ENCODE data around the gene FAM131A.

FAM131A gene

DNA sequence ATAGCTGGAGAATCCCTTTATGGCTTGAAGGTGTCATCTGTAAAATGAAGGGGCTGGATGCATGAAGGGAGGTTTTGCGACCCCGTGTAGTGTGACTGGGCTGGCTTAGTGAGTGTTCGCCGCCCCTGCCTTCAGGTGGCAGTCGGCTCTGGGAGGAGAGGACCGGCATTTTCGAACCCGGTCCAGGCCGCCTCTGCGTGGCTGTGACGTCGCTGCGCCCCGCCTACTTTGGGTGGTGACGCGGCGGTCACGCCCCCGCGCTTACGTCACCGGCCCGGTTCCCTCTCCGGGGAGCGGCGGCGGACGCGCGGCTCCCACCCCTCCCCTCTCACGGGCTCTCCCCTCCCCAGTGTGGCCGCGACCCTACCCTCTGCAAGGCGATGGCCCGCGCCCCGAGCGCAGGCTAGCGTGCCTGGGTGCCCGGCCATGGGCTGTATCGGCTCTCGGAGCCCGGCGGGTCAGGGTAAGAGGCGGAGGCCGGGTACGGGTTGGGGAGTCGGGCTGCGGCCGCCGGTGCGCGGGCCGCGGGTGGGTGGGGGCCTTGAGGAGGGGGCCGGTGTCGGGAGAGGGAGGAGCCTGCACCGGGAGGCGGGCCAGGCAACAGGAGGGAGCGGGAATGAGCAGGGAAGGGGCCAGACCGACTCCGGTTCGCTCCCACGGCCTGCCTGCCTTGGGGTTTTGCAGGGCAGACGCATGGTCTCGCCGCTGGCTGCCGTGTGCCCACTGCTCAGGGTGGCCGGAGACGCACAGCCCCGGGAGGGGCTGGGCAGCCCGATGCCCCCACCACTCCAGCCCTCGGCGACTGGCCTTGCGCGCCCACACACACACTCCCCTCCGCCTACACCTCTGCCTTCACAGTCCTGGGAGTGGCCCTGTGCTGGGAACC is 1.5 kb upstream of the FAM131A start (continued):
- TF ChIP-seq HIC1 (tag by site-specific recombination; IDR thresholded peaks at IDR 0.05) (peak; percentile 81), ZSCAN30 (tag by site-specific recombination; IDR thresholded peaks at IDR 0.05) (0 out of 2 replicates have a peak, but pooled peaks have one; percentile 26), TCF7L2 (IDR thresholded peaks at IDR 0.05; ENCODE audit: borderline replicate concordance, low read depth, low read length) (no peak), ZNF214 (tag by site-specific recombination; IDR thresholded peaks at IDR 0.05; ENCODE audit: borderline replicate concordance) (no peak), ZNF138 (tag by site-specific recombination; IDR thresholded peaks at IDR 0.05; ENCODE audit: borderline replicate concordance) (no peak), ZNF830 (tag by site-specific recombination; IDR thresholded peaks at IDR 0.05; ENCODE audit: low read depth) (no peak), ZNF121 (tag by site-specific recombination; IDR thresholded peaks at IDR 0.05) (no peak), PRDM1 (tag by site-specific recombination; IDR thresholded peaks at IDR 0.05) (no peak; the same call in 1 of the 2 replicates), BCL6B (tag by site-specific recombination; IDR thresholded peaks at IDR 0.05) (no peak), MYNN (tag by site-specific recombination; IDR thresholded peaks at IDR 0.05; ENCODE audit: borderline replicate concordance) (no peak), ZNF530 (tag by site-specific recombination; IDR thresholded peaks at IDR 0.05; ENCODE audit: low read depth) (no peak), INSM2 (tag by site-specific recombination; IDR thresholded peaks at IDR 0.05) (no peak), ZXDB (tag by site-specific recombination; IDR thresholded peaks at IDR 0.05) (peak; percentile 74; the same call in 1 of the 2 replicates), ZNF324 (tag by site-specific recombination; IDR thresholded peaks at IDR 0.05) (0 out of 2 replicates have a peak, but pooled peaks have one; percentile 44), KLF9 (tag by site-specific recombination; IDR thresholded peaks at IDR 0.05; ENCODE audit: low read depth) (peak; percentile 99), GLI2 (tag by site-specific recombination; IDR thresholded peaks at IDR 0.05; ENCODE audit: borderline replicate concordance, low read depth) (no peak), ZNF18 (tag by site-specific recombination; IDR thresholded peaks at IDR 0.05) (no peak), SP2 (tag by site-specific recombination; IDR thresholded peaks at IDR 0.05) (peak; percentile 86), ZNF221 (tag by site-specific recombination; IDR thresholded peaks at IDR 0.05; ENCODE audit: borderline replicate concordance) (no peak), ZNF16 (tag by site-specific recombination; IDR thresholded peaks at IDR 0.05; ENCODE audit: low read depth) (no peak), ZNF10 (tag by site-specific recombination; IDR thresholded peaks at IDR 0.05) (no peak), ZNF211 (tag by site-specific recombination; IDR thresholded peaks at IDR 0.05; ENCODE audit: low read depth) (no peak), ZNF529 (tag by site-specific recombination; IDR thresholded peaks at IDR 0.05; ENCODE audit: insufficient replicate concordance) (no peak), ZNF155 (tag by site-specific recombination; IDR thresholded peaks at IDR 0.05) (no peak), ZNF777 (tag by site-specific recombination; IDR thresholded peaks at IDR 0.05; ENCODE audit: borderline replicate concordance) (no peak)
- TF ChIP-seq, protein P1, sequence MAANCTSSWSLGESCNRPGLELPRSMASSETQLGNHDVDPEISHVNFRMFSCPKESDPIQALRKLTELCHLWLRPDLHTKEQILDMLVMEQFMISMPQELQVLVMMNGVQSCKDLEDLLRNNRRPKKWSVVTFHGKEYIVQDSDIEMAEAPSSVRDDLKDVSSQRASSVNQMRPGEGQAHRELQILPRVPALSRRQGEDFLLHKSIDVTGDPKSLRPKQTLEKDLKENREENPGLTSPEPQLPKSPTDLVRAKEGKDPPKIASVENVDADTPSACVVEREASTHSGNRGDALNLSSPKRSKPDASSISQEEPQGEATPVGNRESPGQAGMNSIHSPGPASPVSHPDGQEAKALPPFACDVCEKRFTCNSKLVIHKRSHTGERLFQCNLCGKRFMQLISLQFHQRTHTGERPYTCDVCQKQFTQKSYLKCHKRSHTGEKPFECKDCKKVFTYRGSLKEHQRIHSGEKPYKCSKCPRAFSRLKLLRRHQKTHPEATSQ (tag by site-specific recombination; IDR thresholded peaks at IDR 0.05) = no peak
- TF ChIP-seq, protein P2, sequence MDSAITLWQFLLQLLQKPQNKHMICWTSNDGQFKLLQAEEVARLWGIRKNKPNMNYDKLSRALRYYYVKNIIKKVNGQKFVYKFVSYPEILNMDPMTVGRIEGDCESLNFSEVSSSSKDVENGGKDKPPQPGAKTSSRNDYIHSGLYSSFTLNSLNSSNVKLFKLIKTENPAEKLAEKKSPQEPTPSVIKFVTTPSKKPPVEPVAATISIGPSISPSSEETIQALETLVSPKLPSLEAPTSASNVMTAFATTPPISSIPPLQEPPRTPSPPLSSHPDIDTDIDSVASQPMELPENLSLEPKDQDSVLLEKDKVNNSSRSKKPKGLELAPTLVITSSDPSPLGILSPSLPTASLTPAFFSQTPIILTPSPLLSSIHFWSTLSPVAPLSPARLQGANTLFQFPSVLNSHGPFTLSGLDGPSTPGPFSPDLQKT (IDR thresholded peaks at IDR 0.05; ENCODE audit: borderline replicate concordance, low read depth, low read length) = no peak
